Activated CD8-positive, alpha-beta memory T cell treated with anti-CD3 and anti-CD28 coated beads, Interleukin-2, amount 50 U/mL, for 1 hour (primary cell): ENCODE data around the gene CLDN15.
"Not testable (repeated sequence)": the region's sequence is repeated elsewhere in the genome, so short reads cannot be mapped to it uniquely, and the experiment has no call there.

Experiments used
- DNase-seq: peaks from one replicate; pipeline ENCODE4 v3.0.0-alpha.2; 2020; ENCODE audit errors: extremely low read depth

CLDN15 gene

GRCh38 chr7:101222275-101222830 is 15.2 kb downstream of the CLDN15 start:
- DNase-seq, result no peak

- no peak for DNase-seq
Measured at GRCh38 chr7:101220295-101220694, 17.3 kb downstream of the CLDN15 start.

GRCh38 chr7:101218236-101219125 is 19.1 kb downstream of the CLDN15 start:
- no peak for DNase-seq

GRCh38 chr7:101217388-101218235 is 20.0 kb downstream of the CLDN15 start, which contains the start of the genes PLOD3 and ZNHIT1:
TSS of gene PLOD3 (minus strand) at chr7:101217581. CDS start at chr7:101217274, 307 bp downstream.
TSS of gene ZNHIT1 (plus strand) at chr7:101218165. CDS start at chr7:101218196, 31 bp downstream.
- DNase-seq, result peak; percentile 98

GRCh38 chr7:101216860-101217387 is 20.7 kb downstream of the CLDN15 start:
- DNase-seq, result no peak

- DNase-seq, result no peak
Measured at GRCh38 chr7:101216001-101216859, 21.4 kb downstream of the CLDN15 start.

- DNase-seq, result no peak
Measured at GRCh38 chr7:101212014-101212413, 25.6 kb downstream of the CLDN15 start.

- no peak for DNase-seq
Measured at GRCh38 chr7:101211501-101211900, 26.1 kb downstream of the CLDN15 start.

GRCh38 chr7:101210143-101210542 is 27.5 kb downstream of the CLDN15 start:
- no peak for DNase-seq

GRCh38 chr7:101208794-101209193 is 28.8 kb downstream of the CLDN15 start:
- no peak for DNase-seq

GRCh38 chr7:101207459-101207858 is 30.1 kb downstream of the CLDN15 start:
- DNase-seq, result no peak

- no peak for DNase-seq
Measured at GRCh38 chr7:101206665-101207042, 30.9 kb downstream of the CLDN15 start.

GRCh38 chr7:101205901-101206664 is 31.5 kb downstream of the CLDN15 start:
- no peak for DNase-seq

GRCh38 chr7:101203740-101204738 is 33.6 kb downstream of the CLDN15 start:
- DNase-seq, result not testable (repeated sequence)

GRCh38 chr7:101202603-101202918 is 35.0 kb downstream of the CLDN15 start:
- no peak for DNase-seq

- no peak for DNase-seq
Measured at GRCh38 chr7:101201695-101202602, 35.7 kb downstream of the CLDN15 start.

- no peak for DNase-seq
Measured at GRCh38 chr7:101200862-101201599, 36.6 kb downstream of the CLDN15 start, which contains the start of gene MOGAT3. TSS of gene MOGAT3 (minus strand) at chr7:101201036. CDS start at chr7:101200854, 182 bp downstream.
